Measurements from ENCODE around the gene POMT2.

- no peak for TF ChIP-seq CTCF (IDR thresholded peaks at IDR 0.05)
- TF ChIP-seq RCOR1 (IDR thresholded peaks at IDR 0.05; ENCODE audit: low read length), result no peak
- TF ChIP-seq SIN3A (IDR thresholded peaks at IDR 0.05; ENCODE audit: borderline replicate concordance, low read depth, low read length), result no peak
These were observed 56.1 kb downstream of the POMT2 start for GRCh38 chr14:77264466-77265186.

All from SK-N-SH (cell line).